Keratinocyte (primary cell): ENCODE measurements around the gene ABCC11. TPM values are rescaled to one million over a fixed set of nuclear protein-coding genes. Genes with fewer than 3 reads are reported as not detected.

Experiments used
- DNase-seq: peaks from one replicate; pipeline ENCODE4 v3.0.0-alpha.2; 2011; ENCODE audit warnings: low read depth, missing footprints, low spot score
- FAIRE-seq: peaks from 2 replicates; lab custom pipeline; 2011; peaks lifted over from hg19 to GRCh38; lab: Jason Lieb, UNC
- H2AFZ ChIP-seq: 2 replicates; pipeline ENCODE4 v1.6.0; 2012; ENCODE audit warnings: low read length, control low read depth, inconsistent platforms; ENCODE audit not compliant: control insufficient read depth
- H3K27ac ChIP-seq: 2 replicates; pipeline ENCODE4 v1.5.1; 2011; ENCODE audit warnings: low read length; ENCODE audit not compliant: control insufficient read depth, insufficient read depth
- H3K27me3 ChIP-seq: 3 replicates; pipeline ENCODE4 v1.6.0; 2011; ENCODE audit warnings: low read length; ENCODE audit not compliant: control insufficient read depth, insufficient read depth; ENCODE audit errors: extremely low read depth
- H3K36me3 ChIP-seq, 2 experiments: 2 replicates in 1 of 2; 3 replicates in 1 of 2; pipeline ENCODE4 v1.5.1; 2011; ENCODE audit warnings: low read length in 2 of 2, mild to moderate bottlenecking in 1 of 2; ENCODE audit not compliant: control insufficient read depth in 2 of 2, insufficient read depth in 2 of 2; ENCODE audit errors: extremely low read depth in 1 of 2
- H3K4me1 ChIP-seq: 3 replicates; pipeline ENCODE4 v1.5.1; 2011; ENCODE audit warnings: low read length; ENCODE audit not compliant: control insufficient read depth, insufficient read depth; ENCODE audit errors: extremely low read depth
- H3K4me2 ChIP-seq: 3 replicates; pipeline ENCODE4 v1.6.0; 2011; ENCODE audit warnings: low read depth, low read length; ENCODE audit not compliant: control insufficient read depth, insufficient read depth; ENCODE audit errors: extremely low read depth
- H3K4me3 ChIP-seq, 3 experiments: fragments of 200-600 bp in 1 of 3; sonication (generic) in 1 of 3; 2 replicates in 2 of 3; 3 replicates in 1 of 3; pipeline ENCODE4 v1.5.1; 2011 to 2016; ENCODE audit warnings: low read length in 3 of 3, mild to moderate bottlenecking in 3 of 3, control low read depth in 2 of 3, inconsistent platforms in 1 of 3, low read depth in 1 of 3, mixed read lengths in 1 of 3, mixed run types in 1 of 3, moderate library complexity in 1 of 3; ENCODE audit not compliant: control insufficient read depth in 2 of 3, insufficient read depth in 2 of 3; ENCODE audit errors: extremely low read depth in 1 of 3
- H3K79me2 ChIP-seq: 2 replicates; pipeline ENCODE4 v1.6.0; 2012; ENCODE audit warnings: low read length; ENCODE audit not compliant: control insufficient read depth, insufficient read depth
- H3K9ac ChIP-seq: 3 replicates; pipeline ENCODE4 v1.6.0; 2011; ENCODE audit warnings: low read length; ENCODE audit not compliant: control insufficient read depth, insufficient read depth; ENCODE audit errors: extremely low read depth
- H3K9me1 ChIP-seq: 3 replicates; pipeline ENCODE4 v1.6.0; 2011; ENCODE audit warnings: low read length; ENCODE audit not compliant: control insufficient read depth, insufficient read depth; ENCODE audit errors: extremely low read depth
- H3K9me3 ChIP-seq: 2 replicates; pipeline ENCODE4 v1.5.1; 2012; ENCODE audit warnings: low read depth, low read length; ENCODE audit not compliant: control insufficient read depth
- H4K20me1 ChIP-seq: 3 replicates; pipeline ENCODE4 v1.6.0; 2011; ENCODE audit warnings: low read length; ENCODE audit not compliant: control insufficient read depth, insufficient read depth; ENCODE audit errors: extremely low read depth
- CTCF ChIP-seq, 3 experiments: IDR thresholded peaks in 1 of 3; conservative IDR thresholded peaks in 1 of 3; optimal IDR thresholded peaks in 1 of 3; 2 replicates in 2 of 3; 3 replicates in 1 of 3; pipeline versions ENCODE3 to v1.5.1; 2011; ENCODE audit warnings: low read length in 3 of 3, mild to moderate bottlenecking in 3 of 3, moderate library complexity in 2 of 3, control low read depth in 1 of 3, inconsistent platforms in 1 of 3; ENCODE audit not compliant: insufficient read depth in 2 of 3; ENCODE audit errors: extremely low read depth in 1 of 3
- EZH2 ChIP-seq: IDR thresholded peaks from one replicate; pipeline ENCODE4 v1.6.1; 2012; ENCODE audit warnings: inconsistent platforms, mild to moderate bottlenecking, low read length, moderate library complexity
- dilution Hi-C: fragments of 300-500 bp; cut with MboI; formaldehyde crosslinking; loops from one replicate; pipeline ENCODE4 v1.7.0; 2020; ENCODE audit warnings: low sequenced_read_pairs; ENCODE audit not compliant: extremely low pct_ligation_motif_present
- polyA plus RNA-seq, 5 experiments: library from polyadenylated mRNA; depleted of rRNA in 3 of 5; stranded (reverse) in 3 of 5; stranded (forward) in 1 of 5; unstranded in 1 of 5; fragments of >200 nt; gene quantifications; 1 replicate in 1 of 5; 2 replicates in 3 of 5; 3 replicates in 1 of 5; pipeline versions ENCODE4 v1.2.1 to v1.2.3, GENCODE V29; 2011 to 2012; ENCODE audit warnings: missing spikeins in 2 of 5, low read depth in 1 of 5, low replicate concordance in 1 of 5

Gene ABCC11
- polyA plus RNA-seq, 1 donor (not counting 4 experiments of a cell fraction or from before 2014, with no cell fraction given) = 0.33 TPM

- no peaks in the 10 kb centered on the region for H3K79me2 ChIP-seq
- H3K27me3 ChIP-seq = no peaks in the 10 kb centered on the region
- FAIRE-seq (no peak), DNase-seq (no peak)
- no peaks in the 10 kb centered on the region for H3K9me1 ChIP-seq
- no peaks in the 10 kb centered on the region for H3K4me1 ChIP-seq
- dilution Hi-C loops = no loop called here
- no peak overlapping the region for H3K4me3 ChIP-seq
- no peaks in the 10 kb centered on the region for H3K36me3 ChIP-seq
- H3K9me3 ChIP-seq = no peaks in the 10 kb centered on the region
- H4K20me1 ChIP-seq = no peaks in the 10 kb centered on the region
- no peak overlapping the region for H2AFZ ChIP-seq
- no peak overlapping the region for H3K9ac ChIP-seq
- TF ChIP-seq EZH2 (no peak), CTCF (optimal IDR thresholded peaks at IDR 0.05 in 1 of 3, IDR thresholded peaks at IDR 0.05 in 1 of 3, conservative IDR thresholded peaks at IDR 0.05 in 1 of 3; ENCODE audit: extremely low read depth in 1 of 3, insufficient read depth in 2 of 3, low read length in 3 of 3) (no peak)
- no peak overlapping the region for H3K4me2 ChIP-seq
- no peak overlapping the region for H3K27ac ChIP-seq
Measured at GRCh38 chr16:48217708-48218107, 29.6 kb downstream of the ABCC11 start.

GRCh38 chr16:48215738-48216137 is 31.6 kb downstream of the ABCC11 start:
- Histone ChIP-seq H3K9me1 (no peaks in the 10 kb centered on the region), H3K4me1 (no peaks in the 10 kb centered on the region), H3K27ac (no peak overlapping the region), H3K27me3 (no peaks in the 10 kb centered on the region), H3K9me3 (no peaks in the 10 kb centered on the region), H3K36me3 (no peaks in the 10 kb centered on the region), H3K79me2 (no peaks in the 10 kb centered on the region), H2AFZ (no peak overlapping the region), H4K20me1 (no peaks in the 10 kb centered on the region), H3K4me2 (no peak overlapping the region), H3K9ac (no peak overlapping the region), H3K4me3 (no peak overlapping the region)
- FAIRE-seq (no peak), DNase-seq (no peak)
- dilution Hi-C loops = no loop called here
- no peak for TF ChIP-seq EZH2
- no peak for TF ChIP-seq CTCF (optimal IDR thresholded peaks at IDR 0.05 in 1 of 3, IDR thresholded peaks at IDR 0.05 in 1 of 3, conservative IDR thresholded peaks at IDR 0.05 in 1 of 3; ENCODE audit: extremely low read depth in 1 of 3, insufficient read depth in 2 of 3, low read length in 3 of 3)
